Left lung (tissue), 10 donors: ENCODE measurements around the gene CEP162. TPM values are rescaled to one million over a fixed set of nuclear protein-coding genes. Genes with fewer than 3 reads are reported as not detected.

ENCODE experiments used
- ATAC-seq: fragments of 200-7000 bp; cut with Tn5 transposase; one replicate; pipeline ENCODE4 v1.9.1; 2020; ENCODE audit warnings: moderate library complexity
- DNase-seq, 4 donors: peaks; one replicate each; pipeline ENCODE4 v3.0.0-alpha.2; 2013 to 2020
- H3K27ac ChIP-seq, 2 donors: fragments of 200-600 bp; sonication (generic) in 1 of 2; one replicate each; pipeline versions ENCODE4 v1.5.0 to v1.8.0; 2020 to 2021
- H3K27me3 ChIP-seq, 2 donors: fragments of 200-600 bp; sonication (generic) in 1 of 2; one replicate each; pipeline versions ENCODE4 v1.5.0 to v1.8.0; 2020 to 2021
- H3K36me3 ChIP-seq, 2 donors: fragments of 200-600 bp; sonication (generic) in 1 of 2; one replicate each; pipeline versions ENCODE4 v1.5.0 to v1.8.0; 2020 to 2021
- H3K4me1 ChIP-seq, 2 donors: fragments of 200-600 bp; one replicate each; pipeline ENCODE4 v1.8.0; 2021
- H3K4me3 ChIP-seq, 2 donors: fragments of 200-600 bp; sonication (generic) in 1 of 2; one replicate each; pipeline versions ENCODE4 v1.5.0 to v1.8.0; 2020 to 2021; ENCODE audit warnings: mild to moderate bottlenecking in 1 of 2
- H3K9me3 ChIP-seq, 2 donors: fragments of 200-600 bp; sonication (generic) in 1 of 2; one replicate each; pipeline versions ENCODE4 v1.5.0 to v1.8.0; 2020 to 2021
- intact Hi-C, 2 donors: fragments of 100-400 bp; cut with DNase I; formaldehyde crosslinking; loops; one replicate each; pipeline versions ENCODE4 v1.11.2 to v1.14.2; 2022
- polyA plus RNA-seq, 6 donors: library from polyadenylated mRNA; unstranded; fragments of 120-200 nt; gene quantifications; one replicate each; pipeline ENCODE4 v1.2.1, GENCODE V29; 2013; ENCODE audit not compliant: insufficient read length in 6 of 6
- total RNA-seq, 2 donors: library from RNA; stranded (reverse); fragmentation: NEBNext Ultra II Directional; extraction: Animal tissue kit (Norgen Biotek cat#: 25700); gene quantifications; one replicate each; pipeline ENCODE4 v1.2.1, GENCODE V29; 2021
- TF ChIP-seq, protein P1 (sequence below), 2 donors: fragments of 200-600 bp; sonication (generic) in 1 of 2; IDR thresholded peaks; one replicate each; pipeline versions ENCODE4 v1.5.0 to v1.8.0; 2021; ENCODE audit warnings: antibody characterized with exemption in 2 of 2
- donor health status: DM: no; HTN: yes; CAD: no.
- donor health status: DM: no; HTN: no; CAD: no.

Gene CEP162
- total and polyA plus RNA-seq, 8 donors, result 9.7 to 26.4 (median 19.3) TPM

DNA sequence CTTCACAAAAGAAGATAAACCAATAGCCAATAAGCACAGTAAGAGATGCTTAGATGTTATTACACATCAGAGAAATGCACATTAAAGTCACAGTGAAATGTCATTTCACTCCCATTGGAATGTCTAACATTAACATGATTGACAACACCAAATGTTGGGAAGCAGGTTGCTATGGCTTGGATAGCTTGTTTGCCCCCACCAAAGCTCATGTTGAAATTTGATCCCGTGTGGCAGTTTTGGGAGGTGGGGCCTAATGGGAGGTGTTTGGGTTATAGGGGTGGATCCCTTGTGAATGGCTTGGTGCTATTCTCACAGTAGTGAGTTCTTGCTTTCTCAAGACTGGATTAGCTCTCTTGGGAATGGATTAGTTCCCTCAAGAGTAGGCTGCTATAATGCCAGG is 149.1 kb downstream of the CEP162 start:
- Histone ChIP-seq H3K4me1 (no peaks in the 10 kb centered on the region), H3K27me3 (no peaks in the 10 kb centered on the region), H3K27ac (no peak overlapping the region), H3K4me3 (no peak overlapping the region), H3K9me3 (no peaks in the 10 kb centered on the region), H3K36me3 (no peaks in the 10 kb centered on the region)
- ATAC-seq (no peak), DNase-seq (no peak)
- TF ChIP-seq, protein P1, sequence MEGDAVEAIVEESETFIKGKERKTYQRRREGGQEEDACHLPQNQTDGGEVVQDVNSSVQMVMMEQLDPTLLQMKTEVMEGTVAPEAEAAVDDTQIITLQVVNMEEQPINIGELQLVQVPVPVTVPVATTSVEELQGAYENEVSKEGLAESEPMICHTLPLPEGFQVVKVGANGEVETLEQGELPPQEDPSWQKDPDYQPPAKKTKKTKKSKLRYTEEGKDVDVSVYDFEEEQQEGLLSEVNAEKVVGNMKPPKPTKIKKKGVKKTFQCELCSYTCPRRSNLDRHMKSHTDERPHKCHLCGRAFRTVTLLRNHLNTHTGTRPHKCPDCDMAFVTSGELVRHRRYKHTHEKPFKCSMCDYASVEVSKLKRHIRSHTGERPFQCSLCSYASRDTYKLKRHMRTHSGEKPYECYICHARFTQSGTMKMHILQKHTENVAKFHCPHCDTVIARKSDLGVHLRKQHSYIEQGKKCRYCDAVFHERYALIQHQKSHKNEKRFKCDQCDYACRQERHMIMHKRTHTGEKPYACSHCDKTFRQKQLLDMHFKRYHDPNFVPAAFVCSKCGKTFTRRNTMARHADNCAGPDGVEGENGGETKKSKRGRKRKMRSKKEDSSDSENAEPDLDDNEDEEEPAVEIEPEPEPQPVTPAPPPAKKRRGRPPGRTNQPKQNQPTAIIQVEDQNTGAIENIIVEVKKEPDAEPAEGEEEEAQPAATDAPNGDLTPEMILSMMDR (IDR thresholded peaks at IDR 0.05), result no peak
- intact Hi-C loops, result no loop called here

DNA sequence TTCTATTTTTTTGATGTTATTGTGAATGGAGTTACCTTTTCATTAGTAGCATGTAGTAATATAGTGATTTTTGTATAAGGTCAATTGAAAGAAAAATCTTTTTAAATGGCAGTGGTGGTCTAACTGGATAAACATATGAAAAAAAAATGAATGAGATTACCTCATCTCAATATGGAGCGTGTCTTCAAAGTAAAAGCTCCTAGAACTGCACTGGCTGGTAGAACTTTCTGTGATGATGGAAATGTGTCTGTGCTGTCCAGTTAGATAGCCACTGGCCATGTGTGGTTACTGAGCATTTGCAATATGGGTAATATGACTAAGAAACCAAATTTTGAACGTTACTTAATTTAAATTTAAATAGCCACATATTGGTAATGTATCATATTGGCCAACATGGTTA is 149.8 kb downstream of the CEP162 start:
- intact Hi-C loops, result no loop called here
- Histone ChIP-seq H3K4me3 (no peak overlapping the region), H3K36me3 (no peaks in the 10 kb centered on the region), H3K27me3 (no peaks in the 10 kb centered on the region), H3K4me1 (no peaks in the 10 kb centered on the region), H3K27ac (no peak overlapping the region), H3K9me3 (peaks cover 0 to 2% of the 10 kb centered on the region in 2 donors)
- DNase-seq (no peak), ATAC-seq (no peak)
- TF ChIP-seq, protein P1 (IDR thresholded peaks at IDR 0.05), result no peak

DNA sequence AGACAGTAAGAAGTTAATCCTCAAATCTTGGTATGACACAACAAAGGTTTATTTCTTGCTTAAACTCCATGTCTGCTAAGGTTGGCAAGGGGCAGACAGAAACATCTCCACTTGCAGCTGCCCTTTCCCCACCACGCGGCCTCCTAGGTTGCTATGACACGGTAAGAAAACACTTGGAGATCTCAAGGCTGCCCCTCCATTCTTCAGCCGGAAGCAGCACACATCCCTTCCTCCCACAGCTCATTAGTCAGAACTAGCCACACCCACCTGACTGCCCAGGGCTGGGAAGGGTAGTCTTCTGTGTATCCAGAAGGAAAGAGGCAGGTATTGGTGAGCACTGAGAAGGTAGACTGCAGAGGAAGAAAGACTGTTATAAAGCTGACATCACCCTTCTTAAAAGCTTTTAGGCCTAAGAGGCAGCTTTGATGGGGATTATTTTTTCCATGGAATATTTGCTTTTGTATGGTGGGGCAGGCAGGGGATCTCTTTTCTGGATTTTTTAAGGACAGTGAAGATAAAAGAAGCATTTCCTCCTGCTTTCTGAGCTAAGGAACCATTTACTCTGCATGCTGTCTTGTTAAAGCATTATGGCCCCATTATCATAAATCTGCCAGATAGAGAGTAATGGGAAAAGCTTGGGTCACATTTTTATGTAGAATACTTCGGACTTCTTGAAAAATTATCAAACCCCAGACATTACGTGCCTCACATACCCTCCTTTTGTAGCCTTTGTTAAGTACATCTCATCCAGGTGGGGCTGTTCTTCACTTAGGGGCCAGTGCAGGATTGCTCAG is 152.3 kb downstream of the CEP162 start:
- Histone ChIP-seq H3K4me1 (no peaks in the 10 kb centered on the region), H3K4me3 (no peak overlapping the region), H3K9me3 (peaks cover 0 to 2% of the 10 kb centered on the region in 2 donors), H3K27me3 (no peaks in the 10 kb centered on the region), H3K27ac (no peak overlapping the region), H3K36me3 (no peaks in the 10 kb centered on the region)
- no peak for ATAC-seq
- intact Hi-C loops, result no loop called here
- DNase-seq, result peak in 1 of 4 donors; percentile 12
- TF ChIP-seq, protein P1 (IDR thresholded peaks at IDR 0.05), result no peak

Other genes starting within 250 kb of the CEP162 start
- 1 to 10 TPM in 1 of 2 donors, under 1 TPM in 1; 0.76 to 1.2 TPM for gene MRAP2, start 193.9 kb downstream of the CEP162 start, total RNA-seq
- gene MRAP2, start 193.9 kb downstream of the CEP162 start, polyA plus RNA-seq, result 10 to 100 TPM in 1 of 6 donors, 1 to 10 TPM in 5; 5.7 to 10.9 (median 6.4) TPM